NCI-H146 (cell line): ENCODE results near the gene FKBP9.
A peak's percentile ranks its signal among the peaks of the same experiment; 100 is the strongest.
"Not testable (repeated sequence)": the region's sequence is repeated elsewhere in the genome, so short reads cannot be mapped to it uniquely, and the experiment has no call there.

Experiments
- DNase-seq: peaks from one replicate; lab custom pipeline; 2025; lab: John Stamatoyannopoulos, UW

Gene FKBP9

DNA sequence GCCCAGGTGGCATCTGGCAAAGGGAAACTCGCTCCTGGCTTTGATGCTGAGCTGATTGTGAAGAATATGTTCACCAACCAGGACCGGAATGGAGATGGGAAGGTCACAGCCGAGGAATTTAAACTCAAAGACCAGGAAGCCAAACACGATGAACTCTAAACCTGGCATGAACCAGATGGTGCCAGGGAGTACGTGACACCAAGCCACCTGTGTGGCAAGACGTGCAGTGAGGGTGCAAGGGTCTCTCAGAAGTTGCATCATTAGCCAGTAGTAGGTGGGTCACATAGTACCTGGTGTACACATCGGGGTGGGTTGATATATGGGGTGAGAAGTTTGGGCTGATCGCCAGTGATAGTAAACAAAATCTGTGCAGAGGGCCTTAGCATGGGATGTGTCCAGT lies 48.0 kb downstream of the FKBP9 start:
- not testable (repeated sequence) for DNase-seq

DNA sequence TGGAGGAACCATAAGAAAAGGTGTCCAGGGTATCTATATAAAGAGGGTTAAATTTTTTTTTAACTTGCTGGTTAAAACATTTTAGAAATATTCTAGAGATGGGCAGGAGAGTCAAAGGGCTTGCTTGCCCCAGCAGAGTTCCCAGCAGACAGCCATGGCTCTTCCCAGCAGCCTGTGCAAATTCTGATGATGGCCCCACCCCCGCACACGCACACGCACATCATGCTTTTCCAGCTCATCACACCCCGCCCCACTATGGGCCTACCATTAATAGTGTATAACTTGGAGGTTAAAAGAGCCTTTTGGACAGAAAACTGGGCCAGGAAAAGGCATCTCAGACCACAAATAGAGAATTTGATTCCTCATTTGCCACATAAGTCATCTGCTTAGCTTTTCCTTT lies 48.5 kb downstream of the FKBP9 start:
- DNase-seq = not testable (repeated sequence)

DNA sequence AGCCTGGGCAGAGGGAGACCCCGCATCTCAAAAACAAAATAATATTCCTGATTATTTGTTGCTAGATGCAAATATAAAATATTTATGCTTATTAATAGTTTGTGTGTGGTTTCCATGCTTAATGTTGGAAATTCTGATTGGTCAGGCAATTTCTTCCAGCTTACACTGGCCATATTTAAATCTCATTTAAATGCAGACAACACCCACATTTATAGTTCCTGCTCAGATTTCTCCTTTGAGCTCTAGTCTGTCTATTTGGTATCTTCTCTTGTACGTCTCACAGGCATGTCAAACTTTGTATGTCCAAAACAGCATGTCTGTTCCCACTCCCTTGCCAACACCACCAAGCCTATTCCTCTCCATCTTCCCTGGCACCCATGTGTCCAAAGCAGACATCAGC lies 52.5 kb downstream of the FKBP9 start:
- DNase-seq = no peak

DNA sequence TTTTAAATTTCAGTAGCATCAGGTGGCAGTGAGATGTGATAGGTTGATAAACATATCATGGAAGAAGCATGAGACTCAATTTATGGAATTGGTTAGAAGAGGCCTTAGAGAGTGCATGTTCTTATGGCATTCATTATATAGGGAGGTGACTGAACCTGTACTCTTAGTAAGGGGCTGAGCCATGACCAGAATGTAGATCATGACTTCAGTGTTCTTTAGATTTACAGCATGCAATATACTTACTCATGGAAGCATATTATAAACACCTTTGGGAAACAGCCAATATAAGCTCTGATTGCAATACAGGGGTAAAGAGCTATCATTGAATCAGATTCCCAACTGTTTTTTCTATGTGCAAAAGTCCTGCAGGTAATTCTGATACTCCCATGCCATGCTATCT lies 55.1 kb downstream of the FKBP9 start:
- no peak for DNase-seq

DNA sequence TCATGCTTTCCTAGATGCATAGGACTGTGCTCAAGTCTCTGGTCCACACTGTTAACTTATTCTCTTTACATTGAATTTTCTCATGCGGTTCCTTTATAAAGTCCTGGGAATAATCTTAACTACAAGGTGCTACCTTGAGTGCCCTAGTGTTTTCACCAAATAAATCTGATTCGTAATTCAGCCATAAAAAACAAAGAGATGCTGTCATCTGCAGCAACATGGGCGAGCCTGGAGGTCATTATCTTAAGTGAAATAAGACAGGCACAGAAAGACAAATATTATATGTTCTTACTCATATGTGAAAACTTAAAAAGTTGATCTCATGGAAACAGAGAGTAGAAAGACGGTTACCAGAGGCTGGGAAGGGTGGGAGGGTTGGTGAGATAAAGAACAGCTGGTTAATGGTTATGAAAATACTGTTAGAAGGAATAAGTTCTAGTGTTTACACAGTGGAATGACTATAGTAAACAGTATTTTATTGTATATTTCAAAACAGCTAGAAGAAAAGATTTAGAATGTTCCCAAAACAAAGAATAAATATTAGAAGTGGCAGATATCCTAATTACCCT lies 67.0 kb downstream of the FKBP9 start:
- DNase-seq = no peak

DNA sequence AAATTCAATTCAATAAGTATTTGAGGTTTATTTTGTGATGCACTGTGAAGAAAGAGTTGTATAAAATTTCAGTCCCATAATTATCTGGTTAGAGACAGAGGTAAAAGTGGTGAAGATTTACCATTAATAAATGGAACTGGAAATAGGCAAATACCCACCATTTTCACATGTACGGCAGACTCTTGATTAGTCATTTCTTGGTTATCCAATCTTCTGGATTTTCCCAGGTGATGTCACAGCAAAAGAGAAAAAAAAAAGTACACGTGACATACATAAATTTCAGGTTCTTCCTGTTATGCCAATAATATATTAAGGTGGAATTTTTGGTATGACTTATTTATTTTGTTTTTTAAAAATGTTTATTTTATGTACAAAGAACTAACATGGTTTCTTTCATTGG lies 78.5 kb downstream of the FKBP9 start:
- no peak for DNase-seq

DNA sequence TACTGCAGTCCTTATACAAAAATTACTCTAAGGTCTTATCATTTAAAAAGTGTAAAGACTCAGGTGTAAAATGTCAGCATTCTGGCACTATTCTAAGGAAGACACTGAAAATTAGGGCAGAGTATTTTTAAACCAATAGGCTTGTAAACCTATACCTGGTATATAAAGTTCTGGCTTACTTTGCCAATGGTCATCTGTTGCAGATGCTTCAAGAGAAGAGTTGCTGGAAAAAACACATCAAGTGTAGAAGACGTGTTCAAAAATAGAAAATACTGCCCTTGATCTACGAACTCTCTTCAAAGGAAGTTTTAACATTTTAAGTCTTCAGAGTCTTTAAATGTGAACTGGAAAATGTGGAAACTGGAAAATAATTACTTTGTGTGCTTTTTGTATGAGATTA lies 81.4 kb downstream of the FKBP9 start:
- DNase-seq = no peak

DNA sequence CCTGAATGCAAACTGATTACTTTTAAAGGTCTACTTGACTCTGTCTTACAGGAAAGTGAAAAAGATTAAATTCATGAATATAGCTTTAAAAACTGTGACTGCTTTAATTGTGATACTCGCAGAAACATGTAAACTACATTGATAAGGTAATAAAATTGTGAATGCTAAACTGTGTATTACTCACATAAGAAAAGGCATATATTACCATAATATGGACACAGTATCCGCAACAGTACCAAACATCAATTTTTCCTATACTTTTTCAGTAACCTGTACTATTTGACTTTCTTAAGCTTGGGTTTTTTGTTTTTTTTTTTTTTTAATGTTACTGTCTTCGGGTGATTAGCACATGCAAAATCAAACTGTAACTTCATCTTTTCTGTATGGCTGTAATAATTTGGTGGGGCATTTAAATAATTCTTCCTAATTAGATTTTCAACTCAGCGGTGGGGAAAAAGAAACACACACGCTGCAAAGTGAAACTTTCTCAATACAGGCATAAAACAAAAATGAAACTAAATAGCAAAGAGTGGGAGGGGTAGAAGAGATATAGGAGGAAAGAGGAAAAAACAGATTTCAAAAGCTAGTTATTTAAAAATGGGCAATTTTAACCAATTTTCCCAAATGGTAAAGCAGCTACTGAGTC lies 82.1 kb downstream of the FKBP9 start:
- no peak for DNase-seq

DNA sequence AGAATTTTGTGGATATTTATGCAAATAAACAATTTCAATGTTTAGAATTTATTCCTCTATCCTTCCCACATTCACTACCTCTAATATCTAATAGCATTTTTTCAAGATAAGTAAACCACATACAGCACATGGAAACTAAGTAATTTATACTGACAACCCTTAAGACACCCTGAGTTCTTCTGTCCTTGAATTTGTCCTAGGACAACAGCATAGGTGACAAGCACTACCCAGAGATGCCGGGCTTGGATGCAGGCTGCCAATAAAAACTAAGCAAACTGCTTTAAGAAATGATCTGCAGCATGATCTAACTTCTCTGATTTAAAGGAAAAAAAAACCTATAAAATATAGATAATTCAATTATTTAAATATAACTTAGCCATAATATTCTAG lies 82.7 kb downstream of the FKBP9 start:
- DNase-seq = no peak

DNA sequence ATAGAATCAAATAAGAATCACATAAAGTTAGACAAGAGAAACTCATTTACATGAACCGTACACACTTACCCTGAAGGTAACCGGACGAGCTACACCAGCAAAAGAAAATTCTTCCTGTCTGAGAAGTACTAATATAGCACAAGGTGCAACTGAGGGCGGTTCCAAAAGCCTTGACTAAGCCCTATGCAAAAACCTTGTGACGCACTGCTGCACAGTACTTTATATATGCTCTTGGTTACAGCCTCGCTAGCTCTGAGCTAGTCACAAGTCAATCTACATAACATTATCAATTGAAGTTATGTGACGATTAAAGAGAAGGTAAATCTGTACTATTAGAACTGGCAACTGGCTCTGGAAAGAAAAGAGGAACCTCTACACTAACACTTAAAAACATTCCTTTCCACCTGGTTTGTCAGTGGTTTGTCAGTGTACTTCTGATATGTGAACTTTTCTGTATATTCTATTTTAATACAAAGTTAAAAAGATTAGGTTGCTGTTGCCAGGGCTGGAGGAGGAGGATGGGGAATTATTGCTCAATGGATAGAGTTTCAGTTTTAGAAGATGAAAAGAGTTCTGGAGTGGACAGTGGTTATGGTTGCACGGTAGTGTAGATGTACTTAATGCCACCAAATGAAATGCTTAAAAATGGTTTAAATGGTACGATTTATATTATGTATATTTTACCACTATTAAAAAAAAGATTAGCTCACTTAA lies 83.7 kb downstream of the FKBP9 start:
- no peak for DNase-seq

DNA sequence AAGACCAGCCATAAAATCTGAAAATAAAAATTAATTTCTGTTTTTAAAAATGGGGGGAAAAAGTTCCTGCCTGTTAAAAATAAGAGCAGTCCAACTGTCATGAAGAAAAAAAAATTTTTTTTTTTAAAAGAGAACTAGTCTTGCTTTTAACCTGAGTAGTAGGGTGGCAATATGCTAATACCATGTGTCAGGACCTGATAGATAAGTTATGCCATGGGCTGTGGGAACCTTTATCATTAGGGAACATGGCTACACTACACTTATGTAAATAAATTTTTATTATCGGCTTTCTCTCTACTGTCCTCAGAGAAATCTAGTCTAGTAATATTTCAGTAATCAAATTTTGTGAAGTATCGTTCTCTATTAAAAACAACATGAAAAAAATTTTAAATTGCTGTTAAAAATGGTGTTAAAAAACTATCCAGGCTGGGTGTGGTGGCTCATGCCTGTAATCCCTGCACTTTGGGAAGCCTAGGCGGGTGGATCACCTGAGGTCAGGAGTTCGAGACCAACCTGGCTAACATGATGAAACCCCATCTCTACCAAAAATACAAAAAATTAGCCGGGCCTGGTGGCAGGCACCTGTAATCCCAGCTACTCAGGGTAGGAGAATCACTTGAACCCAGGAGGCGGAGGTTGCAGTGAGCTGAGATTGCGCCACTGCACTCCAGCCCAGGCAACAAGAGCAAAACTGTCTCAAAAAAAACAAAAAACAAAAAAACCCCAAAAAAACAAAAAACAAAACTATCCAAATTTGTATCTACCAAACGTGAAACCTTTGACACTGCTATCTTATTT lies 84.6 kb downstream of the FKBP9 start:
- no peak for DNase-seq

DNA sequence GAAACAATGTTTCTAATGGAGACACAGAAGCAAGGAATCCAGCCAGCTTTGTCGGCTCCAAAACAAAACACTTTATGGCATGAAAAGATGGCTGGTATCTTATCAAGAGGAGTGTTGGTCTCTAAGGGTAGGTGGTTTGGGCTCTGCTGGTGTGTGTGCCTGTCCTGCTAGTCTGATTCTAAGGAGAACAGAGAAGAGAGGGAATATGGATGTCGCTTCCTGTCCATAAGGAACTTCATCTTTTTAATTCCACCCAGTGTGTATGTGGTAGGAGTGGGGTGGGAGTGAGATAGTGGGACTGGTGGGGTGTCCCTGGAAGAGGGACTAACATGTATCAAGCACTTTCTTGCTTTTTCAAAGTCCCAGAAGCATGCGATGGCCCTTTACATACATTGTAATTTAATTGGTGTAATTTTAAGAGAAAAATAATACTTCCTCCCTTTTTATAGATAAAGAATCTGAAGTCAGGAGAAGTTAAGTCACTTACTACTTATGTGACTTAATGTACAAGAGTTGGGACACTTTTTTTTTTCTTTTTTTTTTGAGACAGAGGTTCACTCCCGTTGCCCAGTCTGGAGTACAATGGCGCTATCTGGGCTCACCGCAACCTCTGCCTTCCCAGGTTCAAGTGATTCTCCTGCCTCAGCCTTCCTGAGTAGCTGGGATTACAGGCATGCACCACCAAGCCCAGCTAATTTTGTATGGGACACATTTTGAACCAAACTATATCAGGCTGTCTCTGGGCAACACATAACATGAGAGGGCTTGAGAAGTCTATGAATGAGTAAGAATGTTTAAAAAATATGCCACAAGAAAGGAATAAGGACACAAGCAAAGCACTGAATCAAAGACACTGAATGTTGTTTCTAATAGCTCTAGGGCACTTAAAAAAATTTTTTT lies 86.5 kb downstream of the FKBP9 start:
- DNase-seq = no peak

DNA sequence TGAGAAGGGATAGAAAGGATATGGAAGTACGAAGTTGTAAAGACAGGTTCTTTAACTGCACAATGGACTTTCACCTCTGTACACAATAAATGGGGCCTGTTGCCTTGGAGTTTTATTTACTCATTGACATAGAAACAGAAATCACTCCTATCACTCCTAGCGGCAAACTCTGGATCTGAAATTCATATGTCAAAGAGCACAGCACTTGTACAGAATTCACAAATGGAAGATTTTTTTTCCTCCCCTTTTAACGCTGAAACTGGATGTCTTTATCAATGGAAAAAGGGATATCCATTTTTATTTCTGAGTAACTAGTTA lies 87.1 kb downstream of the FKBP9 start:
- peak; percentile 29 for DNase-seq

DNA sequence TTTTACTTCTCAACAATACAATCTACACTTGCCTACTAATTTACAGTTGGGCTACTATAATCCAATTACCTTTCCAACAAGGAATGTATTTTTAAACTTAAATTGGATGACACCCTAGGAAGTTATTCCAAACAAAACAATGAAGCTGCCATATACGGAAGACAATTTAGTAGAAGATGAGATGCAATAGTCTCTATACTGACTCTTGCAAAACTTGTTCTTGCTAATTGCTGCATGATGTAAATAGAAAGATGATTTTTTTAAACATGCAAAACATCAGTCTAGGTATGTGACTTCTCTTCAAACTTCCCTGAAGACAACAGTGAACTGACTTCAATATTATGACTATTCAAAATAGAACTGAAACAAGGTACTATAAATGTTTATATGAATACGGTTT lies 87.7 kb downstream of the FKBP9 start:
- no peak for DNase-seq

DNA sequence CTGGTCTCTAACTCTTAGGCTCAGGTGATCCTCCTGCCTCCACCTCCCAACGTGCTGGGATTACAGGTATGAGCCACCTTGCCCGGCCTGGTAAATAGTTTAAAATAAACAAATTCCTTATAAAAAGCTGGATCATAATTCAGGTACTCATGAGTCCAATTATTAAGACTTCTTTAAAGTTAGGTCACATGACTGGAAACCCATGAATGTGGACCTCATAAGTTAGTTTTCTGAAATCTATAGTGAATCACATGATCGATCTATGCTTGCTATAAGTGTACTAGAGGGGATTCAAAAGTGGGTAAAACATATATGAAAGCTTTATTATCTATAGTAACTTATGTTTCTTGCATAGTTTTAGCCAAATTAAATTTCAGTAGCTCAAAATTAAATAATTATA lies 91.0 kb downstream of the FKBP9 start:
- no peak for DNase-seq

DNA sequence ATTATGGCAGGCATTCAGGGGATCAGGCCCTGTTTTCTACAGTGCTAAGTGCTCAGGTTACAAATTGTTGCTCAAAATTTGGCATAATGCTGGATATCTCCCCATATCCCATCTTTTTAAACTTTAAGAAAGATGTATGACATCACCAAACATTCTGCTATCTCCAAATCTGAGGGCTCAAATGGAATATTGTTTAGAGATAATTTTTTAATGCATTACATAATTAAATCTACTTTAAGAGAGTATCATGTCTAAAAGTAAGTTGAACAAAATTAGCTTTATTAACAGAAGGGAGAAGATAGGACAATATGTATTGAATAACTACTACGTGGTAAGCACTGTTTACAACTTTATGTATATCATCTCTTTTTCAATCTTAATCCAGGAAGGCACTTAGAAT lies 91.5 kb downstream of the FKBP9 start:
- no peak for DNase-seq

DNA sequence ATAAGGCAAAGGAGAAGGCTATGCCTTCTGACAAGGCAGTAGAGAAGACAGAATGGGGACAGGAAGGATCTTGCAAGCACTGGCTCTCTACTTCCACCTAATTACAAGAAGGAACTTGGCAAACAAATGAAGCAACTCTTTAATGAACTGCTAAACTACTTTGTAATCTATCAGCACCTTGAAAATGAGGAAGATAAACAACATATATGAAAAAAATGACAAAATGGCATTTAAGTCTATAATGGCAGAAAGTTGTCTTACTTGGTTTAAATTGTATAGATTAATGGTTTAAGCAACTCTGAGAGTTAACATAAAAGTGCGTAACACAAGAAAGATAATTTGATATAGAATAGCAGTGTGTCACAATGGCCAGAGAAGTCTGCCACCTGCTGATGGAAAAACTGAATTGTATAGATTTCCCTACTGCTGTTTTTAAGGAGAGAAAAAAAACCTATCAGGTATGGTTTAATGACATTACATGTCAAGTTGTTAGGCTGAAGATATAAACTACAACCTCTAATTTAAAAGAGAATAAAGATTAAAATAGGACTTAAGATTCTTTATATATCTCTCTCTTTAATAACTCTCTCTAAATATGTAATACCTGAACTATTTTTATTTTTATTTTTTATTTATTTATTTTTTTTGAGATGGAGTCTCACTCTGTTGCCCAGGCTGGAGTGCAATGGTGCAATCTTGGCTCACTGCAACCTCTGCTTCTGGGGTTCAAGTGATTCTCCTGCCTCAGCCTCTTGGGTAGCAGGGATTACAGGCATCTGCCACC lies 93.5 kb downstream of the FKBP9 start:
- DNase-seq = peak; percentile 26

DNA sequence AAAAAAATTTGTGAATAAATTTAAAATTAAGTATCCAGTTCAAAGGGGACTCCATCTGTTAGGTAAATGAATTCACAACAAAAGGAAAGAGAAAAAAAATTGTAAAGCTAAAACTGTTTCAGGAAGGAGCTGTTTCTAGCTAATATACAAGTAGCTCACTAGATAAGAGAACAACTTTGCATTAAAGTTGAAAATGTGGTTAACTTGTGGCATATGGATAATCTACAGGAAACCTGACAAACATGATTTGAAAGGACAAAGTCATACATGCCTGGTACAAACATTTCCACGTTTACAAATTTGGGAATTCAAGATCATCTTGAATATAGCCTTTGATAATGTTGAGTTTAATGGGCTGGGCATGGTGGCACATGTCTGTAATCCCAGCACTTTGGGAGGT lies 96.5 kb downstream of the FKBP9 start:
- DNase-seq = no peak

DNA sequence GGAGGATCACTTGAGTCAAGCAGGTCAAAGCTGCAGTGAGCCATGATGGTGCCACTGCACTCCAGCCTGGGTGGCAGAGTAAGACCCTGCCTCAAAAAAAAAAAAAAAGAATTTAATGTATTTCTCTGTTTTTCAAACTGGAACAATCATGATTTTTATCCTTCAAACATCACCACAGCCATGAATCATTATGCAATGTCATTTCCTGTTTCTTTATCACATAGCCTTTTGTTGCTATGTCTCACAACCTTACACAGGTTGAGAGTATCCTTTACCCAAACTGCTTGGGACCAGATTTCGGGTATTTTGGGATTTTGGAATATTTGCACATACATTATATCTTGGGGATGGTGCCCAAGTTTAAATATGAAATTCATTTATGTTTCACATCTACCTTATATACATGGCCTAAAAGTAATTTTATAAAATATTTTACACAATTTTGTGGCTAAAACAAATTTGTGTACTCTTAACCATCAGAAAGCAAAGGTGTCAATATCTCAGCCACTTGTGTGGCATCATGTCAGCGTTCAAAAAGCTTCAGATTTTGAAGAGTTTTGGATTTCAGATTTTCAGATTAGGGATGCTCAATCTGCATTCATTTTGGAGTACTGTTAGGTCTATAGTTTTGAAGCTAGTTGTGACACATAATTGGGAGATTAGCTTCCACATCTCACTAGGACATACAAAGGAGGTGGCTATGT lies 97.2 kb downstream of the FKBP9 start:
- no peak for DNase-seq

DNA sequence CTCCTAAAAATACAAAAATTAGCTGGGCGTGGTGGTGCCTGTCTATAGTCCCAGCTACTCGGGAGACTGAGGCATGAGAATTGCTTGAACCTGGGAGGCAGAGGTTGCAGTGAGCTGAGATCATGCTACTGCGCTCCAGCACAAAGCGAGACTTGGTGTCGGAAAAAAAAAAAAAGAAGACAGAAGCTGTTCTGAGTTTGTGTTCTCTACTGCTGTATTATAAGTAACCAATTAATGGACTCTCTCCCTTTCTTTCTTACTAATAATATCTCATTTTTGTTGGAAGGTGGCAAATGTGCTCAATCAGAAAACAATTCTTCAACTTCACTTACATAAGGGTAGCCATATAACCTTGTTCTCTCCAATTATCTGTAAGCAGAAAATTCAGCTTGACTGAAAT lies 97.9 kb downstream of the FKBP9 start:
- no peak for DNase-seq
